ENCODE data around the gene CARD10.

Gene CARD10

DNA sequence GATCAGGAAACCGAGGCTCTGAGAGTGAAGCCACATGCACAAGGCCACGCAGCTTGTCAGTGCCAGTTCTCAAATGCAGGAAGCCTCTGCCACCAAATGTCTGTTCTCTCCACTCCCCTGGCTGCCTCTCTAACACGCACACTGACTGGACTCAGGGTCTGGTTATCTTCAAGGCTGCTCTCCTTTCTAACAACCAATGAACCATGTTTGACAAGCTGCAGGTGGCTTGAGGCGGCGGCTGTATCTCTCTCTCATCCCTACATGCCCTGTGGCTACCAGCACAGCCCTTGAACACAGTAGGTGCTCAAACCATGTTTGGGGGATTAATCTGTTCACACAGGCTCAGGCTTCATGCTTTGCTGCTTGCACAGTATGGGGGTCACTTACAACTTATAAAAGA, 56.8 kb downstream of the CARD10 start:
- DNase-seq (ENCODE audit: low spot score), result no peak

DNA sequence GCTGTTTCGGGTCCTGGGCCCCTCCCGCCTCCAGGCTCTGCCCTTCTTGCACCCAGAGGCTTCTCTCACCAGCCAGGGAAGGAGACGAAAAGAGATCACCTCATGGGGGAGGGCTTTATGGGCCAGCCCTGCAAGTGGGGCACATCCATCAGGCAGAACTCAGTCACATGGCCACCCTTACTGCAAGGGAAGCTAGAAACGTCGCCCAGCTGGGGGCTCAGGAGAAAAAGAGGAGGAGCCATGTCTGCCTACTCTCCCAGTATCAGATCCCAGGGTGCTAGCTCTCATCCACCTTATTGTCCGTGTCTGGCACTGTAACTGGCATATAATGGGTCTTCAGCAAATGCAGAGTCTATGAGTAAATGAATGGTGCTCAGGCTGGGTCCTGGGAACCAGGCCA, 57.3 kb downstream of the CARD10 start:
- DNase-seq (ENCODE audit: low spot score), result no peak

DNA sequence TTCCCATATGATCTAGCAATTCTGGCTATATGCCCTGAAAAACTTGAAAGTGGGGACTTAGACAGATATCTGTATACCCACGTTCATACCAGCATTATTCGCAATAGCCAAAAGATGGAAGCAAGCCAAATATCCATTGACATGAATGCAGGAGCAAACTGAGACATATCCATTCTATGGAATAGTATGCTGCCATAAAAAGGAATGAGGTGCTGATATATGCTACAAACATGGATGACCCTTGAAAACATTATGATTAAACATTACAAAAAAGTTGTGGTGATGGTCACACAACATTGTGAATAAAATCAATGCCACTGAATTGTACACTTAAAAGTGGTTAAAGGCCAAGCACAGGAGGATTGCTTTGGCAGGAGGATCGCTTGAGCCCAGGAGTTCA, 58.5 kb downstream of the CARD10 start:
- no peak for DNase-seq (ENCODE audit: low spot score)

DNA sequence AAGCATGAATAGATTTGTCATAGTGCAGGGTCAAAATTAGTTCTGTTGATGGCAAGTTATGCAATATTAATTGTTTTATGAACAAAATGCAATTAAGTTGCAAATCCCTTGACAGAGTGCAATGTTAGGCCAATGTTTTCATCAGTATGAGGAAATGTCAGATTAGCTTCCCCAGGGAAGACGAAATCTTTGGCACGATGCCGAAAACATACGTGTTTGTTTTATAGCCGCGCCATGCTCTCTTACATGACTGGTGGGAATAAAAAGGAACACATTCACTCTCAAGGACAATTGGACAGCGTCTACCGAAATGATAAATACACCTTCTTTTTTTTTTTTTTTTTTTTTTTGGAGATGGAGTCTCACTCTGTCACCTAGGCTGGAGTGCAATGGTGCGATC, 60.0 kb downstream of the CARD10 start:
- DNase-seq (ENCODE audit: low spot score), result no peak

DNA sequence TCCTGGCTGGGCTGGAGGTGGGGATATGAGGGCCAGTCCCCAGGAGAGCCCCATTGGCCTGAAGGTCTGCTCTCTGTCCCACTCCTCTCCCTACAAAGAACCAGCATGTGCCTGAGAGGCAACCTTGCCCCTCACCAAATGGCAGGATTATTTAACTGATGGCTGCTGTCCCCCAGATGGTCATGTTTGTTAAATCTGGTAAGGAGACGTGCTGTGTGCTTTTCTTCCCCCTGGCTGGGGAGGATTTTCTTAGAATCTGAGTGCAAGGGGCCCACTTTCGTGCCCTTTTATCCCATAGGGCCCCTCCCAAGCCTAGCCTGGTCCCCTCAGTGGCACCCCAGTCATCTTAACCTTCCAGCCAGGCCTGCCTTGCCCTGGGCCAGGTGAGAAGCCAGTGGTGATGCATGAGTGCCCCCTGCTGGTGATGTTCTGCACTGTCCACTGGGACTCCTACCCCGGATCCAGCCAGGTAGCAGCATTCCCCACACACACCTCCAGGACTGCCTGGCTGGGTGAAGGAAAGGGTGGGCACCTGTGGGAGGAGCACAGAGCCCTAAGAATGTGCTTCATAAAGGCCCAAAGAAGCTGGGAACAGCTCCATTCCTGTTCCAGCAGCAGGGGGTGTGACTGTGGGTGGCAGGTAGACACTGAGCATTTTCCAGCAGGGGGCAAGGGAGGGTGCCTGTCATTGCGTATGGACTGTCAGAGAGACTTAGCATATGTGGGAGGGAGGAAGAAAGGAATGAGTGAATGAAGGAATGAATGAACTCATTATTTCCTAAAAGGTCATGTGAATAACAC, 61.9 kb downstream of the CARD10 start:
- peak; percentile 81 for DNase-seq (ENCODE audit: low spot score)

DNA sequence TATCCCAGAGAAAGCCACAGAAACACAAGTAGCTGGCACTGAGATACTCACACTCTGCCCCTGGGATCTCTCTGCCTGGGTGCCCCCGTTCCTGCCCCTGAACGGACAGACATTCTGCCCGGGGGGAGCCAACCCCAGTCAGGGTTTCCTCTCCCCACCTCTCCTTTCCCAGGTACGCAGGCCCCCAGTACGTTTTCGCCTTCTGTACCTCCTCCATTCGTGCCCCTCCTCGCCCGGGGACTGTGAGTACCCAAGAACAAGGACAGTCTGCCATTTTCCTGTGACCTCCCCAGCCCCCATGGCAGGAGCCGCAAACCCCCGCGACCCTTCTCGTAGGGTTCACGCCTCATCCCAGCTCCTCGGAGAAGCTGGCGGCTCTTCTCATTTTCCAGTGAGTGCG, 62.9 kb downstream of the CARD10 start:
- DNase-seq (ENCODE audit: low spot score), result no peak

DNA sequence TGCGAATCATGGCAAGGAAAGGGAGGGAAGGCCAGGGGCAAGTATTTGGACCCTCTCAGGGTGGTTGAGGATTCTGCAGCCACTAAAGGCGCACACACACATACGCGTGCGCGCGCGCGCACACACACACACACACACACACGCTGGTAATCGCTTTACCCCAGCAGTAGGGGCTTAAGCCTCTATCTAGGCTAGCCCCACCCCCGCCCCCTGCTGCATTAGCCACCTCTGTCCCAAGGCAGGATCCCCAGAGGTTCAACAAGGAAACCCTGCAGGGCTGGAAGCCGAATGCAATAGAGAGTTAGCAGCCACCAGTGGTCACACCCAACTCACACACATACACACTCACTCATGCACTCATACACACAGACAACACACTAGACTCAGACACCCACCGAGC, 63.3 kb downstream of the CARD10 start:
- DNase-seq (ENCODE audit: low spot score), result no peak

DNA sequence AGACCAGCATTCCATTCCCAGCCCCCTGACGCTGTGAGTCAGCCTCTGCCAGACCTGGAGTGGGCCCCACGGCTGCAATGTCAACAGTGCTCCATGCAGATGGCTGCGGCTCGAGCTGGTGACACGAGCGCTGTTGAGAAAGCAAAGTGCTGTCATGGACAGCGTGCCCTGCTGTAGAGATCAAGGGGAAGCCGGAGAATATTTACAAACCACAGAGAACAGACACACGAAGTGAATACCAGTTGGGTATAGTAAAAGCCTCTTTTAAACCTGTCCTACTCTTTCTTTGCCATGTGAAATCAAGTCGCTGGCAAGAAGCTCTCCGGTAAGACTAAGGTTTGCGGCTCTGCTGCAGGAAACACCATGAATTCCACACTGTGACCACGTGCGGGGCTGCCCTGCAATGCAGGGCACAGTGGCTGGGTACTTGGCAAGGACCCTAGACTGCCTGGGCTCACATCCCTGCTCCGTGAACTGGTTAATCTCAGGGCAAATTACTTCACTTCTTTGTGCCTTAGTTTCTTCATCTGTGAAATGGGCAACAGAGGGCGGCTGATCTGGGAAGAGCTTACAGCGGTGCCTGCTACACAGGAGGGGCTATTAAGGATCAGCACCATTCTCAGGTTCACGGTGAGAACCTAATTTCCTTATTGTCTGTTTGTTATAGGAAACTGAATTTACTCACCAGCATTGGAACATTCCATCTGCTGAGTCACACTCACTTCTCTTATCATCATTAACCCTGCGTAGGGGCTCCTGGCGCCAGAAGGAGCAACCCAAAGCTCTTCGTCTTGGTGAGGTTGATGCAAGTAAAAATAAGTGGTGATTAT, 64.1 kb downstream of the CARD10 start:
- DNase-seq (ENCODE audit: low spot score), result no peak

DNA sequence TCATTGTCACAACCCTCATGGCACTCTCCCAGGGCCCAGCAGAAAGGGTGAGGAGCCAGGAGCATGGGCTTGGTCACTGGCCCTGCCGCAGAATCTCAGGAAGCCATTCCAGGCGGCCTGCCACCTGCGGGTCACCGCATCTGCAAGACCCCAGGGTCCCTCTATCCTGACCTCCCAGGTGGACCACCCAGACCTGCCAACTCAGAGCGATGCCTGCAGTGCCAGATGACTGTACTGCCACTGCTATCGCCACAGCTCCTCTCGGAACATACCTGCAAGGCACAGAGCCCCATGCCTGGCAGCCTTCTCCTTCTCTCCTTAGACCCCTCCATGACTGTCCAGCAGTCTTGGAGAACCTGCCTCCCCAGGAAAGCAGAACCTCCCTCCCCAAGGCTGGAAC, 65.5 kb downstream of the CARD10 start:
- DNase-seq (ENCODE audit: low spot score), result no peak

DNA sequence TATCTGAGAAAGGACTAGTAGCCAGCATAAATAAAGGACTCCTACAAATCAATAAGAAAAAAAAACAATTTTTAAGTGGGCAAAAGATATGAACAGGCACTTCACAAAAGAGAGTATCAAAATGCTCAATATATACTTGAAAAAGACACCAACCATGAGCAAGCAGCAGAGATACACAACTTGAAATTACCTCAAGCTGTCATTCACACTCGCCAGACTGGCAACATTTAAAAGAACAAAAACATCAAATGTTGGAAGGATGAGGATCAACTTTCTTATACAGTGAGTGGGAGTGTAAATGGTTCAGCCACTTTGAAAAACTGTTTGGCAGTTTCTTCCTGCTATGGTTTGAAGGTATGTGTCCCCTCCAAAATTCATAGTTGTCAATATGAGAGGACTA, 68.0 kb downstream of the CARD10 start:
- DNase-seq (ENCODE audit: low spot score), result no peak

DNA sequence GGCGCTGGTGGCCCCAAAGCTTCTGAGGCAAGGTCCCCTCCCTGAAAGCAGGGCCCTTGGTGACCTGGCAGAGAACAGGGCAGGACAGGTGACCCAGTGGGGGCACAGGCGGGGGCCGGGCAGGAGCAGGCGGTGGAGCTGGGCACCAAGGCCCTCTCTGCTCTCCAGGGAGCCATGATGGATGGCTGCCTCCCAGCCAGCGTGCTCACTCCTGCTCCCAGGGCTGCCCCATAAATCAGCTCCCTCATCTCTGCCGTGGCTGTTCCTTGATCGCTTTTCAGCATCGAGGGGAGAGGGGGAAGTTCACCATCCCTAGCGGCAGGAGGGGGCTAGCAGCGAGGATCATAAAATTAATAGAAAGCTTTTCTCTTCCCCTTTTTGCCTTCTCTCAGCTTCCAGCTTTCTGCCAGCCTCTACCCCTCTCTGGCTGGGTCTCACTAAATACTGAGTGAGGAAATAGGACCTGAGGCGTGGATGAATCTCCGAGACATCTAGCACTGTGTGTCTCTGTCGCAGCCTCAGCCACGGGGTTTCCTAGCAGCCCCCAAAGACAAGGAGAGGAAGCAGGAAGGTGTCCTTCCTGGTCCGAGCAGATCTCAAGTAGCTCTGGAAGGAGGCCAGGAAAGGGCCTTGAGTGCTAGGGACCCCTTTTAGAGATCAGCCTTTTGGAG, 69.7 kb downstream of the CARD10 start:
- no peak for DNase-seq (ENCODE audit: low spot score)

DNA sequence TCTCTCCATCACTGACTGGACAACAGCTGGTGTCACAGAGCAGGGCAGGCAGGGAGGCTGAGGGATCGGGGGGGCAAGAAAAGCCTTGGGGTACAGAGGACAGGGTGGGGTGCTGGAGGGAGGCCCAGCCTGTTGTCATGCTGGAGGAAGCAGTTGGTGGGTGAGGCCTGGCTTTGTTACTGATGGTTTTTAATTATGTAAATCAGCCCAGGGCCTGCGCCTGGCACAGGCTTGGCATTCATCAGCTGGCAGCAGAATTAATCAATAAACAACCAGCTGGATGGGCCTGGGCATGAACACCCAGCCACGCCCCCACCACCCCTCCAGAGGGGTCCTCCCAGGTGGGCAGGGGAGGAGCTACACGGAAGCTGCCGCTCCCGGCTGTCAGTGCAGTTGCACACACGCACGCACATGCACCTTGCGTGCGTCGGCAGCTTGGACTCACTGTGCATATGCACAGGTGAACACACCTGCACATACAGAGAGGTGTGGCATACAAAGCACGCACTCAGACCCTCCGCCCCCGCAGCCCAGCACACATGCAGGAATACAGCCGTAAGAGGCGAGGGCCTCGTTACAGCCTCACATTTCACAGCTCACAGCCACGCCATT, 70.6 kb downstream of the CARD10 start:
- DNase-seq (ENCODE audit: low spot score), result no peak

DNA sequence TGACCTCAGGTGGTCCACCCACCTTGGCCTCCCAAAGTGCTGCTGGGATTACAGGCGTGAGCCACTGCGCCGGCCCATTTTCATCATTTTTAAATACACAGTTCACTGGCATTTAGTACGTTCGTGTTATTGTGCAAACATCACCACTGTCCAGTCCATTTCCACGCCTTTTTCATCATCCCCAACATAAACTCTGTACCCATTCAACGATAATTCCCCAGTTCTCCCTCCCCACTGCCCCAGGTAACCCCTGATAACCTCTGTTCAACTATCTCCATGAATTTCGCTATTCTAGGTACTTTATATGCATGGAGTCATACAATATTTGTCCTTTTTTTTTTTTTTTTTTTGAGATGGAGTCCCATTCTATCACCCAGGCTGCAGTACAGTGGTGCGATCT, 73.7 kb downstream of the CARD10 start:
- DNase-seq (ENCODE audit: low spot score), result no peak

DNA sequence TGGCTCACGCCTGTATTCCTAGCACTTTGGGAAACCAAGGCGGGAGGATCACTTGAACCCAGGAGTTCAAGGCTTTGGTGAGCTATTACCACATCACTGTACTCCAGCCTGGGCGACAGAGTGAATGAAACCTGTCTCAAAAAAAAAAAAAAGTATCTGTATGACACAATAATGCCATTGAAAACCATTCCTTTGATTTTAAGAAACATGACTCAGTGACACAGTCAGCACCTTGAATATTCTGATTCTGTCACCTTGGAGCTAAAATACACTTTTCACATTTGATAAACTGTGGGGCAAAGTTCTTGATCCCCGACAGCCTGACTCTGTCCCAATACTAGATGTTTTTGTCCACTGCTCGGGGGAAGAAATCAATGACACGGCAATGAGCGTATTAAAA, 75.2 kb downstream of the CARD10 start:
- no peak for DNase-seq (ENCODE audit: low spot score)

DNA sequence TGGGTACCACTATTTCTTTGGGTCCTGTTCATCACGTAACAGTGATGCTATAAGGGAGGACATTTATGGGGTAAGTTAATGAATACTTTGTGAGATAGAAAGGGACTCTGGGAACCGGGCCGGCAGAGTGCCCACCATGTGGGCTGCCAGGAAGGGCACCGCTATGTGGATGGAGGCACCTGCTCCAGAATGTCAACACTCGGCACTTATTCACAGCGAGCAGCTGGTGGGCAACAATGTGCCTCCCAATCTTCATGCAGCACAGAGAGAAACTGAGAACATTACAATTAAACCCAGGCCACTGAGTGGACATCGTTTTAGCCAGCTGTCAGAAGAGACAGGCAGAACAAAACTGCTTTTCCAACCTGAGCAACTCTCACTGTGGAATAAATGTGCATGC, 76.1 kb downstream of the CARD10 start:
- no peak for DNase-seq (ENCODE audit: low spot score)

DNA sequence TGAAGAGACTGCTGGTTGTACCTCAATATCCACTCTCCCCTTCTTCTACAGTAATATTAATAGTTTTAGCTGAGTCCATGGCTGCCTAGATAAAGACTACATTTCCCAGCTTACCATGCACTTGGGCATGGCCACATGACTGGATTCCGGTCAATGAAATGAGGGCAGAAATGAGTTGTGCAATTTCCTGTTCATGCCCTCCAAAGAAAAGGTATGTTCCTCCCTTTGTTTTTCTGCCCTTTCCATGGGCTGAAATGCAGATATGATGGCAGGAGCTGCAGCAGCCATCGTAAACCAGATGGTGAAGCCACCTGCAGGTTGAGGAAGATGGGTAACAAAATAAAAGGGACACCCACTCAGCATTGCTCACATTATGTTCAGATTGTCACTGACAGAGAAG, 76.7 kb downstream of the CARD10 start:
- DNase-seq (ENCODE audit: low spot score), result no peak

DNA sequence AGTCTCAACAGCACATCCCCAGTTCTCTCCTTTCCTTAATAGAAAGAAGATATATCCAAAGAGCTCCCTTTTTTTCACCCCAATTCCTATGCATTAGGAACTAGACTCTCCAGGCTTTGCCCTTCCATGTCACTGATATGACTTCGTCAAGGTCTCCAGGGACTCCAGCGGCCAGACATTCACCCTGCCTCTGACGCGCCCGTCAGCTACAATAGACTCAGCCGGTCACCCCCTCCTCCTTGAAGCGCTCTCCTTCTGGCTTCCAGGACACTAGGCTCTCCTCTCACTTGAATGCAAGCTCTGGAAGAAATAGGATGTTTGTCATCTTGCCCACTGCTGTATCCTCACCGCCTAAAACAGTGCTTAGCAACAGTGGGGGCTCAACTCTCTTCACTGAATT, 77.1 kb downstream of the CARD10 start:
- DNase-seq (ENCODE audit: low spot score), result no peak

DNA sequence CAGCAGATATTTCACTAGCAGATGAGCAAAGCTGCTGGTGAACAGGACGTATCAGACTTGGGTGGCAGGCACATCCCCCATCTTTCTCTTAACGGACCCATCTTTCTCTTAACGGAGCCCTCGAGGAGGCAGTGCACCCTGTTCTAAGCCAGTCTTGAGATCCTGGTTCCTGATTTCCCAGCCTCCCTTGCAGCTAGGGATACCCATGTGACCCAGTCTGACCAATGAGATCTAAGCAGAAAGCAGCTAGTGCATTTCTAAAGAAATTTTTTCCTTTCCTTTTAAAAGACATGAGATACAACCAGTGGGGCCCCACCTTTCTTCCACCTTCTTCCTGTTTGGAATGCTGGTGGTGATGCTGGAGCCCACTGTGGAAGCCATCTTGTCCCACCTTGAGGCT, 78.3 kb downstream of the CARD10 start:
- DNase-seq (ENCODE audit: low spot score), result no peak
